GM21619 (cell line): ENCODE results near the gene SRPRA.
"Not testable (repeated sequence)": the region's sequence is repeated elsewhere in the genome, so short reads cannot be mapped to it uniquely, and the experiment has no call there.

Source experiments
- ATAC-seq: cut with Tn5 transposase; IDR thresholded peaks from one replicate; pipeline ENCODE4 v1.9.1; 2021; ENCODE audit not compliant: unreplicated experiment

The SRPRA gene

GRCh38 chr11:126268708-126269579 is at the start of gene SRPRA, which contains the start of gene FOXRED1:
Gene SRPRA, minus strand, starts transcription at chr11:126268895. Its CDS starts 91 bp downstream, at chr11:126268804.
Gene FOXRED1, plus strand, starts transcription at chr11:126269154. Its CDS starts 53 bp downstream, at chr11:126269207.
- peak; percentile 99 for ATAC-seq

GRCh38 chr11:126317756-126318573 is 49.3 kb upstream of the SRPRA start:
- no peak for ATAC-seq

GRCh38 chr11:126317432-126317755 is 48.7 kb upstream of the SRPRA start:
- ATAC-seq, result no peak

GRCh38 chr11:126313826-126314225 is 45.1 kb upstream of the SRPRA start:
- no peak for ATAC-seq

GRCh38 chr11:126312961-126313360 is 44.3 kb upstream of the SRPRA start:
- ATAC-seq, result no peak

- peak; percentile 75 for ATAC-seq
These were observed 43.0 kb upstream of the SRPRA start for GRCh38 chr11:126311401-126312291.

GRCh38 chr11:126310992-126311310 is 42.3 kb upstream of the SRPRA start:
- no peak for ATAC-seq

GRCh38 chr11:126310200-126310991 is 41.7 kb upstream of the SRPRA start:
- peak; percentile 38 for ATAC-seq

- ATAC-seq, result not testable (repeated sequence)
These were observed 40.1 kb upstream of the SRPRA start for GRCh38 chr11:126308771-126309170.

GRCh38 chr11:126308271-126308671 is 39.6 kb upstream of the SRPRA start:
- no peak for ATAC-seq

- ATAC-seq, result no peak
These were observed 39.0 kb upstream of the SRPRA start for GRCh38 chr11:126307706-126308105.

- ATAC-seq, result peak; percentile 57
These were observed 37.0 kb upstream of the SRPRA start for GRCh38 chr11:126305699-126306098.

GRCh38 chr11:126304457-126305075 is 35.9 kb upstream of the SRPRA start:
- ATAC-seq, result peak; percentile 31

- peak; percentile 84 for ATAC-seq
These were observed 35.1 kb upstream of the SRPRA start, which contains the start of gene DCPS for GRCh38 chr11:126303623-126304456. Gene DCPS, plus strand, starts transcription at chr11:126304060. Its CDS starts 21 bp downstream, at chr11:126304081.

GRCh38 chr11:126297004-126297403 is 28.3 kb upstream of the SRPRA start:
- no peak for ATAC-seq

- peak; percentile 59 for ATAC-seq
These were observed 25.0 kb upstream of the SRPRA start for GRCh38 chr11:126293726-126294125.

GRCh38 chr11:126290887-126291286 is 22.2 kb upstream of the SRPRA start:
- no peak for ATAC-seq

- ATAC-seq, result no peak
These were observed 19.5 kb upstream of the SRPRA start for GRCh38 chr11:126288237-126288636.

GRCh38 chr11:126284829-126285228 is 16.1 kb upstream of the SRPRA start:
- peak; percentile 62 for ATAC-seq
